ENCODE measurements around the gene CCDC172.

The CCDC172 gene

GRCh38 chr10:116311016-116311415 lies 13.2 kb upstream of the CCDC172 start:
- no peak for TF ChIP-seq POLR2A (IDR thresholded peaks at IDR 0.05; ENCODE audit: low read depth, low read length)
- FAIRE-seq (no peak), DNase-seq (ENCODE audit: insufficient read length, low spot score) (no peak)

GRCh38 chr10:116311706-116312490 lies 12.3 kb upstream of the CCDC172 start:
- TF ChIP-seq POLR2A (IDR thresholded peaks at IDR 0.05; ENCODE audit: low read depth, low read length), result no peak
- FAIRE-seq, result no peak

GRCh38 chr10:116312548-116312947 lies 11.7 kb upstream of the CCDC172 start:
- TF ChIP-seq POLR2A (IDR thresholded peaks at IDR 0.05; ENCODE audit: low read depth, low read length), result no peak
- DNase-seq (ENCODE audit: insufficient read length, low spot score) (no peak), FAIRE-seq (no peak)

More at GRCh38 chr10:116311706-116312490, 12.3 kb upstream of the CCDC172 start:
- no peak for DNase-seq (ENCODE audit: insufficient read length, low spot score)

GRCh38 chr10:116316503-116316902 lies 7.7 kb upstream of the CCDC172 start:
- DNase-seq (ENCODE audit: insufficient read length, low spot score) (no peak), FAIRE-seq (no peak)
- no peak for TF ChIP-seq POLR2A (IDR thresholded peaks at IDR 0.05; ENCODE audit: low read depth, low read length)

GRCh38 chr10:116324951-116325635 lies 845 bp downstream of the CCDC172 start:
- TF ChIP-seq POLR2A (IDR thresholded peaks at IDR 0.05; ENCODE audit: low read depth, low read length), result no peak
- no peak for FAIRE-seq
- DNase-seq (ENCODE audit: insufficient read length, low spot score), result no peak

GRCh38 chr10:116325987-116326386 lies 1.7 kb downstream of the CCDC172 start:
- DNase-seq (ENCODE audit: insufficient read length, low spot score), result no peak
- TF ChIP-seq POLR2A (IDR thresholded peaks at IDR 0.05; ENCODE audit: low read depth, low read length), result no peak
- no peak for FAIRE-seq

- no peak for DNase-seq (ENCODE audit: insufficient read length, low spot score)
- no peak for FAIRE-seq
- TF ChIP-seq POLR2A (IDR thresholded peaks at IDR 0.05; ENCODE audit: low read depth, low read length), result no peak
Measured at GRCh38 chr10:116329153-116329552, 4.9 kb downstream of the CCDC172 start.

- FAIRE-seq, result no peak
- DNase-seq (ENCODE audit: insufficient read length, low spot score), result no peak
- no peak for TF ChIP-seq POLR2A (IDR thresholded peaks at IDR 0.05; ENCODE audit: low read depth, low read length)
Measured at GRCh38 chr10:116331815-116332214, 7.6 kb downstream of the CCDC172 start.

GRCh38 chr10:116336866-116337265 lies 12.6 kb downstream of the CCDC172 start:
- TF ChIP-seq POLR2A (IDR thresholded peaks at IDR 0.05; ENCODE audit: low read depth, low read length), result no peak
- DNase-seq (ENCODE audit: insufficient read length, low spot score), result no peak
- FAIRE-seq, result no peak

GRCh38 chr10:116352125-116352524 lies 27.9 kb downstream of the CCDC172 start:
- DNase-seq (ENCODE audit: insufficient read length, low spot score) (no peak), FAIRE-seq (no peak)
- no peak for TF ChIP-seq POLR2A (IDR thresholded peaks at IDR 0.05; ENCODE audit: low read depth, low read length)

- TF ChIP-seq POLR2A (IDR thresholded peaks at IDR 0.05; ENCODE audit: low read depth, low read length), result no peak
- DNase-seq (ENCODE audit: insufficient read length, low spot score) (no peak), FAIRE-seq (no peak)
Measured at GRCh38 chr10:116353817-116354216, 29.6 kb downstream of the CCDC172 start.

- no peak for DNase-seq (ENCODE audit: insufficient read length, low spot score)
- no peak for TF ChIP-seq POLR2A (IDR thresholded peaks at IDR 0.05; ENCODE audit: low read depth, low read length)
- no peak for FAIRE-seq
Measured at GRCh38 chr10:116355341-116355740, 31.1 kb downstream of the CCDC172 start.

- no peak for FAIRE-seq
- DNase-seq (ENCODE audit: insufficient read length, low spot score), result no peak
- no peak for TF ChIP-seq POLR2A (IDR thresholded peaks at IDR 0.05; ENCODE audit: low read depth, low read length)
Measured at GRCh38 chr10:116356833-116357232, 32.6 kb downstream of the CCDC172 start.

GRCh38 chr10:116364868-116365267 lies 40.6 kb downstream of the CCDC172 start:
- TF ChIP-seq POLR2A (IDR thresholded peaks at IDR 0.05; ENCODE audit: low read depth, low read length), result no peak
- FAIRE-seq (no peak), DNase-seq (ENCODE audit: insufficient read length, low spot score) (no peak)

GRCh38 chr10:116371737-116372136 lies 47.5 kb downstream of the CCDC172 start:
- DNase-seq (ENCODE audit: insufficient read length, low spot score) (no peak), FAIRE-seq (no peak)
- no peak for TF ChIP-seq POLR2A (IDR thresholded peaks at IDR 0.05; ENCODE audit: low read depth, low read length)
